ENCODE results near the gene RABAC1.

DNA sequence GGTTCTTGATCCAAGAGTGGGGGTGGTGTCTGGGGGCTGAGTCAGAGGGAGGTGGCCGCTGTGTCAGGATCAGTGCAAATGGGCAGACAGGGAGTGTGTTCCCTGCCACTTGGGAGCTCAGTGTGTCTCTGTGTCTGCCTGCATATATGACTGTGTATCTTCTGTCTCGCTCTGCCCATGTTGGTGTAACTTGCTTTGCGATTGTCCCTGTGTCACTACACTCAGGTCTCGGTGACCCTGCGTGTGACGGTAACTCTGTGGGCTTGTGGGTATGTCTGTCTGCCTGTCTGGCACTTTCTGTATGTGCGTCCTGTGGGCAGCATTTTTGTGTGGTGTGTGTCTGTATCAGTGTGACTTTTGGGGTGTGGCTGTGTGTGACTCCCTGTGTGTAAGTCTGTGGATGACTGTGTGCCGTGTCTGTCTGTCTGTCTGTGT lies 22.7 kb downstream of the RABAC1 start:
- no peak for TF ChIP-seq POLR2A (IDR thresholded peaks at IDR 0.05; ENCODE audit: low read length)
- no peak for TF ChIP-seq GATA1 (IDR thresholded peaks at IDR 0.05; ENCODE audit: low read depth, low read length)

All from erythroblast (primary cell).